T-helper 1 cell treated with Interleukin-12 subunit alpha and Interleukin-12 subunit beta and Interleukin-4 antibody, amounts not matched to agents 30 μg/mL and 1 μg/mL, for 36 hours (primary cell): ENCODE results near the gene LHFPL5.

Experiments
- H3K27ac Mint-ChIP-seq: one replicate; pipeline ENCODE4 v1.8.0; 2021; ENCODE audit warnings: mild to moderate bottlenecking, mixed read lengths
- H3K27me3 Mint-ChIP-seq: one replicate; pipeline ENCODE4 v1.8.0; 2021; ENCODE audit warnings: low read depth, mixed read lengths
- H3K36me3 Mint-ChIP-seq: one replicate; pipeline ENCODE4 v1.8.0; 2021; ENCODE audit warnings: low read depth, mixed read lengths
- H3K4me1 Mint-ChIP-seq: one replicate; pipeline ENCODE4 v1.8.0; 2021; ENCODE audit warnings: low read depth, mixed read lengths
- H3K4me3 Mint-ChIP-seq: one replicate; pipeline ENCODE4 v1.8.0; 2021; ENCODE audit warnings: mild to moderate bottlenecking, moderate library complexity, mixed read lengths
- H3K9me3 Mint-ChIP-seq: one replicate; pipeline ENCODE4 v1.8.0; 2021; ENCODE audit warnings: mixed read lengths

The LHFPL5 gene

GRCh38 chr6:35857853-35858252, 52.7 kb downstream of the LHFPL5 start:
- Mint-ChIP-seq H3K4me3 (no peak overlapping the region), H3K27me3 (no peaks in the 10 kb centered on the region), H3K4me1 (no peaks in the 10 kb centered on the region), H3K27ac (no peak overlapping the region), H3K36me3 (peaks cover 50% of the 10 kb centered on the region), H3K9me3 (no peaks in the 10 kb centered on the region)

- Mint-ChIP-seq H3K36me3 (peaks cover 49% of the 10 kb centered on the region), H3K27me3 (no peaks in the 10 kb centered on the region), H3K27ac (no peak overlapping the region), H3K4me3 (no peak overlapping the region), H3K4me1 (no peaks in the 10 kb centered on the region), H3K9me3 (no peaks in the 10 kb centered on the region)
Observed at GRCh38 chr6:35859367-35859766, 54.2 kb downstream of the LHFPL5 start.
